PC-3 (cell line): Measurements from ENCODE around the gene GMEB2. TPM values are rescaled to one million over a fixed set of nuclear protein-coding genes. Genes with fewer than 3 reads are reported as not detected.

Experiments
- ATAC-seq: fragments of 200-7000 bp; cut with Tn5 transposase; 2 replicates; pipeline ENCODE4 v1.9.1; 2020; ENCODE audit warnings: mild to moderate bottlenecking, moderate library complexity
- BruUV-seq: library from RNA; stranded (reverse); fragments of 400-500 nt; replicated peaks from 2 replicates; lab custom pipeline; 2021; lab: Mats Ljungman, UMichigan
- CTCF ChIA-PET: fragments of 300-600 bp; sonication (Branson Sonifier 250); formaldehyde crosslinking; loops from one replicate; lab custom pipeline; 2022; ENCODE audit warnings: antibody characterized with exemption; lab: Charles Lee
- POLR2A ChIA-PET: fragments of 300-600 bp; sonication (Branson Sonifier 250); formaldehyde crosslinking; loops from one replicate; lab custom pipeline; 2022; ENCODE audit warnings: antibody characterized with exemption; ENCODE audit not compliant: unreplicated experiment; lab: Charles Lee
- DNase-seq: peaks from one replicate; pipeline ENCODE4 v3.0.0-alpha.2; 2015
- H2AFZ ChIP-seq: fragments of 300-600 bp; sonication (generic); 2 replicates; pipeline ENCODE4 v1.6.0; 2016; ENCODE audit warnings: antibody characterized with exemption, low read length
- H3F3A ChIP-seq: fragments of 300-600 bp; sonication (generic); one replicate; pipeline ENCODE4 v1.6.0; 2017; ENCODE audit warnings: antibody characterized with exemption, low read length, control low read depth, mild to moderate bottlenecking; ENCODE audit not compliant: unreplicated experiment
- H3K27ac ChIP-seq: fragments of 300-600 bp; sonication (generic); 2 replicates; pipeline ENCODE4 v1.5.1; 2016; ENCODE audit warnings: mild to moderate bottlenecking, low read length
- H3K27me3 ChIP-seq: fragments of 300-600 bp; sonication (generic); 2 replicates; pipeline ENCODE4 v1.6.1; 2016; ENCODE audit warnings: low read length, mixed read lengths
- H3K36me3 ChIP-seq: fragments of 300-600 bp; sonication (generic); 2 replicates; pipeline ENCODE4 v1.6.1; 2016; ENCODE audit warnings: low read depth, mixed run types, low read length, mixed read lengths
- H3K4me1 ChIP-seq: fragments of 300-600 bp; sonication (generic); 2 replicates; pipeline ENCODE4 v1.5.1; 2016; ENCODE audit warnings: low read length; ENCODE audit not compliant: insufficient read depth
- H3K4me2 ChIP-seq: fragments of 300-600 bp; sonication (generic); 2 replicates; pipeline ENCODE4 v1.6.0; 2016; ENCODE audit warnings: low read length
- H3K4me3 ChIP-seq: fragments of 300-600 bp; sonication (generic); 2 replicates; pipeline ENCODE4 v1.5.1; 2016; ENCODE audit warnings: mild to moderate bottlenecking, low read length, mixed read lengths
- H3K79me2 ChIP-seq: fragments of 300-600 bp; sonication (generic); 2 replicates; pipeline ENCODE4 v1.6.1; 2017; ENCODE audit warnings: low read length, mixed read lengths
- H3K9ac ChIP-seq: fragments of 300-600 bp; sonication (generic); 2 replicates; pipeline ENCODE4 v1.6.0; 2016; ENCODE audit warnings: mild to moderate bottlenecking, low read length
- H3K9me2 ChIP-seq: fragments of 300-600 bp; sonication (generic); replicated peaks from 2 replicates; pipeline ENCODE4 v1.6.1; 2016; ENCODE audit warnings: mixed run types, low read length, mixed read lengths
- H3K9me3 ChIP-seq: fragments of 300-600 bp; sonication (generic); 2 replicates; pipeline ENCODE4 v1.6.1; 2016; ENCODE audit warnings: low read length, mixed read lengths
- H4K20me1 ChIP-seq: fragments of 300-600 bp; sonication (generic); 2 replicates; pipeline ENCODE4 v1.6.1; 2016; ENCODE audit warnings: low read length, mixed read lengths
- CTCF ChIP-seq: fragments of 300-600 bp; sonication (generic); conservative IDR thresholded peaks from 2 replicates; pipeline ENCODE4 v1.5.1; 2017; ENCODE audit warnings: antibody characterized with exemption, low read depth, mild to moderate bottlenecking, low read length
- EZH2 ChIP-seq: fragments of 300-600 bp; sonication (generic); IDR thresholded peaks from one replicate; pipeline ENCODE4 v1.6.1; 2017; ENCODE audit warnings: antibody characterized with exemption, mild to moderate bottlenecking, low read length; ENCODE audit not compliant: unreplicated experiment
- EZH2phosphoT487 ChIP-seq: fragments of 300-600 bp; sonication (generic); IDR thresholded peaks from 2 replicates; pipeline ENCODE4 v1.6.1; 2018; ENCODE audit warnings: mild to moderate bottlenecking, antibody characterized with exemption, low read length, borderline replicate concordance
- intact Hi-C: fragments of 100-400 bp; cut with micrococcal nuclease; formaldehyde crosslinking; loops from 2 replicates; pipeline ENCODE4 v1.9.0; 2023
- total RNA-seq: library from RNA; depleted of rRNA; stranded (reverse); fragments of >200 nt; gene quantifications from 2 replicates; pipeline ENCODE4 v1.2.3, GENCODE V29; 2014

Gene GMEB2
- total RNA-seq, 1 experiment from 2014 or later = 13.7 TPM

- TF ChIP-seq CTCF = no peak
- TF ChIP-seq EZH2phosphoT487 = no peak
- no TSS peak for BruUV-seq
- no peak overlapping the region for H3K9ac ChIP-seq
- H3K4me2 ChIP-seq = no peak overlapping the region
- no peaks in the 10 kb centered on the region for H3K9me2 ChIP-seq
- H3K4me3 ChIP-seq = no peak overlapping the region
- no peaks in the 10 kb centered on the region for H3F3A ChIP-seq
- DNase-seq = no peak
- no peak for ATAC-seq
- POLR2A ChIA-PET = no interaction called here
- no peak overlapping the region for H2AFZ ChIP-seq
- CTCF ChIA-PET = no interaction called here
- no peaks in the 10 kb centered on the region for H4K20me1 ChIP-seq
- H3K4me1 ChIP-seq = peaks cover 20% of the 10 kb centered on the region
- H3K79me2 ChIP-seq = peaks cover 25% of the 10 kb centered on the region
- peaks cover 14% of the 10 kb centered on the region for H3K27me3 ChIP-seq
- H3K9me3 ChIP-seq = no peaks in the 10 kb centered on the region
- no peak overlapping the region for H3K27ac ChIP-seq
- H3K36me3 ChIP-seq = peaks cover 8% of the 10 kb centered on the region; the same call in 1 of the 2 replicates
- intact Hi-C loops = no loop called here
Observed at GRCh38 chr20:63656451-63656850, 29.6 kb upstream of the GMEB2 start.

- no peak overlapping the region for H2AFZ ChIP-seq
- no peak overlapping the region for H3K9ac ChIP-seq
- no peaks in the 10 kb centered on the region for H3K9me2 ChIP-seq
- no peaks in the 10 kb centered on the region for H3K9me3 ChIP-seq
- no peaks in the 10 kb centered on the region for H3K36me3 ChIP-seq
- ChIA-PET CTCF (no interaction called here), POLR2A (no interaction called here)
- DNase-seq = no peak
- no peak for TF ChIP-seq EZH2
- no peak for TF ChIP-seq EZH2phosphoT487
- TF ChIP-seq CTCF = no peak
- H3F3A ChIP-seq = no peaks in the 10 kb centered on the region
- peaks cover 18% of the 10 kb centered on the region for H3K79me2 ChIP-seq
- no peak overlapping the region for H3K27ac ChIP-seq
- no peak for ATAC-seq
- no peak overlapping the region for H3K4me2 ChIP-seq
- H4K20me1 ChIP-seq = no peaks in the 10 kb centered on the region
- peaks cover 14% of the 10 kb centered on the region for H3K27me3 ChIP-seq
- intact Hi-C loops = no loop called here
- BruUV-seq = no TSS peak
- peaks cover 20% of the 10 kb centered on the region for H3K4me1 ChIP-seq
- no peak overlapping the region for H3K4me3 ChIP-seq
Observed at GRCh38 chr20:63655249-63655648, 28.3 kb upstream of the GMEB2 start.

GRCh38 chr20:63653974-63654668, 27.2 kb upstream of the GMEB2 start:
- no peaks in the 10 kb centered on the region for H3F3A ChIP-seq
- H3K79me2 ChIP-seq = peaks cover 7% of the 10 kb centered on the region
- no peaks in the 10 kb centered on the region for H3K36me3 ChIP-seq
- DNase-seq (no peak), ATAC-seq (no peak)
- no peak overlapping the region for H3K27ac ChIP-seq
- peaks cover 14% of the 10 kb centered on the region for H3K27me3 ChIP-seq
- no TSS peak for BruUV-seq
- no peak overlapping the region for H3K4me2 ChIP-seq
- no peak overlapping the region for H3K9ac ChIP-seq
- peaks cover 16% of the 10 kb centered on the region for H3K4me1 ChIP-seq
- ChIA-PET CTCF (no interaction called here), POLR2A (no interaction called here)
- no peak overlapping the region for H2AFZ ChIP-seq
- TF ChIP-seq EZH2 = no peak
- no peak for TF ChIP-seq EZH2phosphoT487
- TF ChIP-seq CTCF = no peak
- no peaks in the 10 kb centered on the region for H3K9me2 ChIP-seq
- no peaks in the 10 kb centered on the region for H3K9me3 ChIP-seq
- no peaks in the 10 kb centered on the region for H4K20me1 ChIP-seq
- H3K4me3 ChIP-seq = no peak overlapping the region
- intact Hi-C loops = no loop called here
